HG03342 (cell line): ENCODE measurements around the gene ZNF423.

Experiments used
- ATAC-seq: cut with Tn5 transposase; IDR thresholded peaks from one replicate; pipeline ENCODE4 v1.9.1; 2021; ENCODE audit warnings: mild to moderate bottlenecking, moderate library complexity; ENCODE audit not compliant: unreplicated experiment

ZNF423 gene

GRCh38 chr16:49543631-49543946, 312.3 kb downstream of the ZNF423 start:
- no peak for ATAC-seq

- ATAC-seq = no peak
These were observed 312.8 kb downstream of the ZNF423 start for GRCh38 chr16:49542946-49543630.

- no peak for ATAC-seq
These were observed 313.5 kb downstream of the ZNF423 start for GRCh38 chr16:49542391-49542891.

GRCh38 chr16:49540836-49541235, 315.1 kb downstream of the ZNF423 start:
- no peak for ATAC-seq

GRCh38 chr16:49539758-49540157, 316.2 kb downstream of the ZNF423 start:
- ATAC-seq = no peak

- ATAC-seq = no peak
These were observed 317.9 kb downstream of the ZNF423 start for GRCh38 chr16:49537924-49538459.

GRCh38 chr16:49534901-49535610, 320.9 kb downstream of the ZNF423 start:
- ATAC-seq = no peak

- ATAC-seq = no peak
These were observed 322.5 kb downstream of the ZNF423 start for GRCh38 chr16:49533422-49533821.

- ATAC-seq = no peak
These were observed 323.0 kb downstream of the ZNF423 start for GRCh38 chr16:49532873-49533272.

GRCh38 chr16:49531931-49532840, 323.7 kb downstream of the ZNF423 start:
- no peak for ATAC-seq

GRCh38 chr16:49531425-49531824, 324.5 kb downstream of the ZNF423 start:
- no peak for ATAC-seq

- ATAC-seq = no peak
These were observed 325.4 kb downstream of the ZNF423 start for GRCh38 chr16:49530427-49530970.

- no peak for ATAC-seq
These were observed 326.4 kb downstream of the ZNF423 start for GRCh38 chr16:49529411-49530045.

- no peak for ATAC-seq
These were observed 327.0 kb downstream of the ZNF423 start for GRCh38 chr16:49528866-49529288.

GRCh38 chr16:49528060-49528865, 327.6 kb downstream of the ZNF423 start:
- ATAC-seq = no peak

GRCh38 chr16:49527611-49528010, 328.3 kb downstream of the ZNF423 start:
- no peak for ATAC-seq

- no peak for ATAC-seq
These were observed 329.0 kb downstream of the ZNF423 start for GRCh38 chr16:49526860-49527365.

GRCh38 chr16:49524947-49525315, 331.0 kb downstream of the ZNF423 start:
- no peak for ATAC-seq

GRCh38 chr16:49524216-49524946, 331.5 kb downstream of the ZNF423 start:
- ATAC-seq = no peak
